Nephron progenitor cell (in vitro differentiated cells): ENCODE results near the gene DMXL1.

ENCODE experiments used
- DNase-seq: peaks from one replicate; pipeline ENCODE4 v3.0.0; 2021
- H3K27ac Mint-ChIP-seq: 2 replicates; pipeline ENCODE4 v1.8.0; 2021; ENCODE audit warnings: mild to moderate bottlenecking, moderate library complexity, mixed read lengths
- H3K27me3 Mint-ChIP-seq: 2 replicates; pipeline ENCODE4 v1.8.0; 2021; ENCODE audit warnings: mild to moderate bottlenecking, low read depth, mixed read lengths; ENCODE audit not compliant: poor library complexity
- H3K36me3 Mint-ChIP-seq: 2 replicates; pipeline ENCODE4 v1.8.0; 2021; ENCODE audit warnings: low read depth, mixed read lengths
- H3K4me1 Mint-ChIP-seq: 2 replicates; pipeline ENCODE4 v1.8.0; 2021; ENCODE audit warnings: mixed read lengths
- H3K4me3 Mint-ChIP-seq: 2 replicates; pipeline ENCODE4 v1.8.0; 2021; ENCODE audit warnings: mild to moderate bottlenecking, moderate library complexity, mixed read lengths
- H3K9me3 Mint-ChIP-seq: 2 replicates; pipeline ENCODE4 v1.8.0; 2021; ENCODE audit warnings: mild to moderate bottlenecking, moderate library complexity, mixed read lengths
- CTCF ChIP-seq: fragments of 200-600 bp; sonication (generic); IDR thresholded peaks from 2 replicates; pipeline ENCODE4 v1.5.0; 2021; ENCODE audit warnings: antibody characterized with exemption

Gene DMXL1

DNA sequence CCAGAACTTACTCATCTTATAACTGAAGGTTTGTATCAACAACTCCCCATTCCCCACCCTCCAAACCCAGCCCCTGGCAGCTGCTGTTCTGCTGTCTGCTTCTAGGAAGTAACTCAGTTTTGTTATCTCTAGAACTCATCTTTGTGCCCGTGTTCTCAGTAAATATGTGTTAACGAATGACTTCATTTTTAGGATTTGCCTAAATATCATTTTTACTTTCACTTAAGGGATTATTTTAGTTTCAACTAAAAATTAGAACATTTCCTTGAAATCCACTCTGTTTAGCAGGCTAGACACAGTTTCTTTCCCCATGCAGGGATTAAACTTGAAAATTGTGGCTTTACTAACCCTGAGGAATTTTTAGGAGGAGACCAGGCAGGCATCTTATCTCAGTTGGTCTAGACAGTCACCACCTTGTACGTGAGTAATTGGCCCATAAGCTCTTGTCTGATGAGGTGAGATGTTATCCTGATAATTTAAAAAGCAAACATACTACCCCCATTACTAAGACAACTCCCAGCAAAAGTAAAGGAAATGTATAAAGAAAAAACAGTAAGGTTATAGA lies 216.7 kb downstream of the DMXL1 start:
- Mint-ChIP-seq H3K27ac (peak overlapping the region; percentile 38), H3K27me3 (peaks cover 2% of the 10 kb centered on the region), H3K36me3 (no peaks in the 10 kb centered on the region), H3K4me1 (peaks cover 45% of the 10 kb centered on the region), H3K9me3 (no peaks in the 10 kb centered on the region), H3K4me3 (no peak overlapping the region)
- TF ChIP-seq CTCF: no peak
- DNase-seq: no peak

DNA sequence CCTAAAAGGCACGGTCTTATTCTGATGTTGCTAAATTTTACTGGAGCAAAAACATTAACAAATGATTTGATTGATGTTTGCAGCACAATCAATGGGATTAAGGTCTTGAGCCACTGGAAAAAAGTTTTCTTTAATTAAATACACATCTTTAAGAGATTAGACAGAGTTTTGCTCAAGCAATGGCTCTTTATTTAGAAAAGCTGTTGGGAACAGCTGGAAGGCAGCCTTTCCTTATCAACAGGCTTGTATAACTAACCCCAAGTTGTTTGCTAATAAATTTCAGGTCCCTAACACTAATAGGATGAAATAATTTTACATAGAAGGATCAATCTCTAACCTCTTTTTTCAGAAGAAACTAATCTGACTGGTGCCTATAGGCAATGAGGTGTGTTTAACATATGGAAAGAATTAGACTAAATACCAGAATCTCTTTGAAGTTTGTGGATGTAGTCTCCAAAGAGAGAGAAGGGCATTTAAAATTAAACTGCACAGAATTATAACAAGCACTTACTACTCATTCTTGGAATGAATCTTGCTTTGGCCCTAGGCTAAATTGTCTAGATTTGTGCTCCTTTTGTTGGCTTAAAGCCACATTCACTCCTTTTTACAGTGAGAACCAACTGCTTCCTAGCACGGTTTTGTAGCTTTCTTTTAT lies 217.6 kb downstream of the DMXL1 start:
- TF ChIP-seq CTCF: no peak
- H3K36me3 Mint-ChIP-seq: peaks cover 6% of the 10 kb centered on the region
- no peak for DNase-seq
- H3K27me3 Mint-ChIP-seq: peaks cover 2% of the 10 kb centered on the region
- H3K4me3 Mint-ChIP-seq: no peak overlapping the region
- no peak overlapping the region for H3K27ac Mint-ChIP-seq
- H3K4me1 Mint-ChIP-seq: peaks cover 40% of the 10 kb centered on the region
- H3K9me3 Mint-ChIP-seq: peaks cover 5% of the 10 kb centered on the region

GRCh38 chr5:119289438-119290044 lies 218.7 kb downstream of the DMXL1 start:
- Mint-ChIP-seq H3K27me3 (peaks cover 2% of the 10 kb centered on the region), H3K9me3 (peaks cover 8% of the 10 kb centered on the region), H3K4me3 (no peak overlapping the region), H3K4me1 (peaks cover 33% of the 10 kb centered on the region), H3K27ac (peak overlapping the region; percentile 12), H3K36me3 (peaks cover 7% of the 10 kb centered on the region)
- DNase-seq: no peak
- no peak for TF ChIP-seq CTCF

- Mint-ChIP-seq H3K4me1 (peaks cover 33% of the 10 kb centered on the region), H3K27ac (peak overlapping the region; percentile 1), H3K27me3 (peaks cover 2% of the 10 kb centered on the region), H3K9me3 (peaks cover 14% of the 10 kb centered on the region), H3K4me3 (no peak overlapping the region), H3K36me3 (peaks cover 7% of the 10 kb centered on the region)
- DNase-seq: no peak
- TF ChIP-seq CTCF: no peak
Observed at GRCh38 chr5:119290161-119290569, 219.3 kb downstream of the DMXL1 start.

DNA sequence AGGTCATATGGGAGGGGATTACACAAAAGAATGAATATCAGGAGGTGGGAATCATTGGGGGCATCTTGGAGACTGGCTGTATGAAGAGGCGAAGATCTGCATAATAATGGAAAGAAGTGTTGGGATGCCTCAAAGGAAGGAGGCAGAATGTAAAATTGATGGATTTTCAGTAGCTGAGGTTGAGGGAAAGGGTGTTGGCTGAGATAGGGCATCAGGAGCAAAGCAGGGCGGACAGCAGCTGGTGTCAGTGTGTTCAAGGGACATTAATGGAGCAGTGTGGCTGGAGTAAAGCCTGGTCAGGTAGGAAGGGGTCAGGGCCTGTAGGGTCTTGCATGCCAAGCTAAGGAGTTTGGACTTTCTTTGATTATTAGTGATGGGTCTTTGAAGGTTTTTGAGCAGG lies 219.7 kb downstream of the DMXL1 start:
- Mint-ChIP-seq H3K9me3 (peaks cover 15% of the 10 kb centered on the region), H3K4me3 (no peak overlapping the region), H3K36me3 (peaks cover 7% of the 10 kb centered on the region), H3K27me3 (peaks cover 2% of the 10 kb centered on the region), H3K27ac (peak overlapping the region; percentile 1), H3K4me1 (peaks cover 33% of the 10 kb centered on the region)
- no peak for DNase-seq
- TF ChIP-seq CTCF: no peak
